DMS53 (cell line): Measurements from ENCODE around the gene PGA3.
"Not testable (repeated sequence)": the region's sequence is repeated elsewhere in the genome, so short reads cannot be mapped to it uniquely, and the experiment has no call there.

Experiments used
- DNase-seq: peaks from one replicate; lab custom pipeline; 2025; lab: John Stamatoyannopoulos, UW

PGA3 gene

DNA sequence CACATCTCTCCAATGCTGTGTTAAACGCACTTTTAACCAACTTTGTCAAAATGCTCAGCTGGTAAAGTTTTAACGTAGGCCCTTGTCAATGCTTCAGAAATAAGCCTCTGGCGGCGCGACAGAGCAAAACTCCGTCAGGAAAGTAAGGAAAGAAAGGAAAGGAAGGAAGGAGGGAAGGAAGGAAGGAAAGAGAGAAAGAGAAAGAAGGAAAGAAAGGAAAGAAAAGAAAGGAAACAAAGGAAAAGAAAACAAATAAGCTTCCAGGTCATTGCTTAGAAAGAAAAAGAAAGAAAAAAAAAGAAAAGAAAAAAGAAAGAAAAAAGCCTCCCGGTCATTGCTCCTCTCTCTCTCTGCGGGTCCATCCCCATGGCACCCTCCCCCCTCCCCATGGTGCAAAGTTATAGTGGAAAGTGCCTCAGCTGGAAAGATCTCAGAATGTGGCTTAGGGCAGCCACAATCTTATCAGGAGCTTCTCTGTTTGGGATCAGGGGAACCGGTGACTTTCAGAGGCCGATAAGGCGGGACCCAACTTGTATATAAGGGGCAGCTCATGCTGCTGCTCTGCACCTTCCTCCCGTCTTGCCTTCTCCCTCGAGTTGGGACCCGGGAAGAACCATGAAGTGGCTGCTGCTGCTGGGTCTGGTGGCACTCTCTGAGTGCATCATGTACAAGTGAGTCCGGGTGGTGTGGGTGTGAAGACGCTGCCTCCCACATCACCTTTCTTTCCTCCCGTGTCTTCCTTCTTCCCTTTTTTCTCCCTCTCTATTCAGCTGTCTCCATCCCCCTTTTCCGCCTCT is at the start of gene PGA3:
TSS of gene PGA3 (plus strand) at position 566 of the 797 bp plus-strand sequence. CDS start at position 616, 50 bp downstream.
- DNase-seq = not testable (repeated sequence)

DNA sequence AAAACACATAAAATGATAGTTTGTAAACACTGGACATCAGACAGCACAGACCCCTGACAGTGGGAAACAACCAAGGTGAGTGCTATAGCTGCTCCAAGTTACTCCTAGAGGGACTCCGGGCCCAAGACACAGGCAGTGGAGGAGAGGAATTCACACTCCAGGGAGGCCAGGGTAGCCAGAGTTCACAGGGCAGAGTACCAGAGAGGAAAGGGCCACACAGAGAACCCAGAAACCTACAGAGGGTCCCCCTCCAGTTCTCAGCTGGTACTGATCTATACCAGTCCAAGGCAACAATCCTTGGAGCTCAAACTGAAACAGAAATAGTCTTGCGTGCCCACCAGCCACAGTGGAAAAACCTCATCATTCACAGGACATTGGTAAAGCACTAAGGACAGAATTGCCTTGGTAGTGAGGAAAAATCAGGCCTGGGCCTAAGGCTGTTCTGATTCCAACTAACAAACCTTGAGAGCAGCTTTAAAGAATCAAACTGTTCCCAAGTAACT is 49.7 kb upstream of the PGA3 start:
- no peak for DNase-seq

DNA sequence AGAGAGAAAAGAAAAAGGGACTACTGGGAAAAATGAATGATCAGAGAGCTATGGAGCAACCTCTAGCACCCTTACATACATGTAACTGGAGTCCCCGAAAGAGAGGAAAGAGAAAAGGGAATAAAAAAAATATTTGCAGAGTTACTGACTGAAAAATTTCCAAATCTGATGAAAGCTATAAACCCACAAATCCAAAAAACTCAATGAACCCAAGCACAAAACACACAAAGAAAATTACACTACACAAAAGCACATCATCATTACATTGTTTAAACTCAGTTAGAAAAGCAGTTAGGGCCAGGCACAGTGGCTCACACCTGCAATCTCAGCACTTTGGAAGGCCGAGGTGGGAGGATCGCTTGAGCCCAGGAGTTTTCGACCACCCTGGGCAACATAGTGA is 48.8 kb upstream of the PGA3 start:
- DNase-seq = no peak

DNA sequence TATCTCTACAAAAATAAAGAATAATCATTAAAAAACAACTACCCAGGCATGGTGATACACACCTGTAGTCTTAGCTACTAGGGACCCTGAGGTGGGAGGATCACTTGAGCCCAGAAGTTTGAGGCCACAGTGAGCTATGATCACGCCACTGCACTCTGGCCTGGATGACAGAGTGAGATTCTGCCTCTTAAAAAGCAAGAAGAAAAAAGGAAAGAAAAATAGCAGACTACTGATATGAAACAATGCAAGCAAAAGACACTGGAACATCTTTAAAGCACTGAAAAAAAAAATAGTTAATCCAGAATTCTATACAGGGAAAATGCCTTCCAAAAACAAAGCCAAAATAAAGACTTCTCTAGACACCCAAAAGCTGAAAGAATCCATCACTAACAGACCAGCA is 48.0 kb upstream of the PGA3 start:
- DNase-seq = no peak

DNA sequence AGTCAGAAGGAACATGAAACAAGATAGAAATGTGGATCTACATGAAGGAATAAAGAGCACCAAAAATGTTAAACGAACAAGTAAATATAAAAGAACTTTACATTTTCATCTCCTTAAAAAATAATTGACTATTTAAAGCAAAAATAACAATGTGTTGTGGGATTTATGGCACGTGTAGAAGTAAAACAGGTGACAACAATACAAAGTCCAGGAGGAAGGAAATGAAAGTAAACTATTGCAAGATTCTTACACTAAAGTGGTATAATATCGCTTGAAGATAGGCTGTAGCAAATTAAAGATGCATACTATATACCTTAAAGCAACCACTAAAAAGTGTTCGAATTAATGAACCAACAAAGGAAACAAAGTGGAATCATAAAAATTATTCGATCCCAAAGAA is 47.6 kb upstream of the PGA3 start:
- DNase-seq = no peak

GRCh38 chr11:61157743-61158142 is 45.6 kb upstream of the PGA3 start:
- DNase-seq = no peak

DNA sequence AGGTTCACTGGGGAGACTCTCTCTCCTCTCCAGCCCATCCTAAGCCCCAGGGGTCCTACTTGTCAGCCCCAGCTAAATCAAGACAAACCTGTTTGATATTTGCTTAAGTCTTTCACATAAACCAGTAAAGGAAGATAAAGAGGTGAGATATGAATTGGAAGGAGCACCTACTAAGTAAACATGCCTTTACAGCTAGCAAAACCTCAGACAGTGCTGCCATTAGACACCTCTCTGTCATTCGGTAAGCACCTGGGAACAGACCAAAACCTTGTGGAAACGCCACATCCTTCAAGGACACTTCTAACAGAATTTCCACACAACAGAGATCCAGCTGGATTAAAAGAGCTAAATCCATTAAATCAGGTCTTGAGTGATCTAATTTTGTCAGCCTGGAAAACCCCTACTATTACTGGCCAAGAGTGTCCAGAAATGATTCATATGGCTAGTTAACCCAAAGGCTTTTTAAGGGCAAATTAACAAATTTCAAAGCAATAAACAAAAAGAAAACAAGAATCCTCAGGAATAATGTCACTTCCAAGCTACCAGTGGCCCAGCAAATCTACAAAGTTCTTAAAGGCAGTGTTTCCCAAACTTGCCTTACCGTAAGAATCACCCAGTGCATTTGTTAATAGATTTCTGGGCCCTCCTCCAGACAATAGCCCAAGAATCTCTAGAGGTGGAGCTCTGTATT is 44.5 kb upstream of the PGA3 start:
- DNase-seq = peak; percentile 53

DNA sequence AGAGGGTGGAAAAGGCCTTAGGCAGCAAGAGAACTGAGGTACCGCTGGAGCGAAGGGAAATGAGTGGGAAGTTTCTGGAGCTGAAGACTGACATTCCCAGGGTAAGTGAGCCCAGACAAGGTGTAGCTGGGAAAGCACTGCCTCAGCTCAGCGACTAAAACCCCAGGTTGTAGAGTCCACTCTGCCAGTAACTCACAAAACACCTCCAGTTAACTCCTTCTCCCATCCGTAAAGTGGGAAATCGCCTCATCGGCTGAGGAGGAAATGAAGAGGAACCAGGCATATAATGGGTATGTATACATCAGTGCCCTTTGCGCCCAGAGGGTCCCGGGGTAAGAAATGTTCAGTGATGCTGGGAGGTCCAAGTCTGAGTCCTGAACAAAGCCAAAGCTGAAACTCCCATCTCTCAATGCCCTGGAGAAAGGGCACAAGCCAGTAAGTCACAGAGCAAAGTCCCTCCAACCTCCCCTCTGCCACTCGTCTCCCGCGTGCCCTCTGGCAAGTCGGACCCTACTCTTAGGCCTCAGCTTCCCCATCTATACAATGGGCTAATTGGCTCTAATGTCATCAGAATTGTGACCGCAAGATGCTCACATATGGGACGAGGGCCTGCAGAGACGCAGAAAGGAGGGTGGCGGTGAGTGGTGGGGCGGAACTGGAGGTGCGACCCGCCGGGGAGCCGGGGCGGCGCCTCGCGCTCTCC is 42.7 kb upstream of the PGA3 start:
- peak; percentile 57 for DNase-seq

DNA sequence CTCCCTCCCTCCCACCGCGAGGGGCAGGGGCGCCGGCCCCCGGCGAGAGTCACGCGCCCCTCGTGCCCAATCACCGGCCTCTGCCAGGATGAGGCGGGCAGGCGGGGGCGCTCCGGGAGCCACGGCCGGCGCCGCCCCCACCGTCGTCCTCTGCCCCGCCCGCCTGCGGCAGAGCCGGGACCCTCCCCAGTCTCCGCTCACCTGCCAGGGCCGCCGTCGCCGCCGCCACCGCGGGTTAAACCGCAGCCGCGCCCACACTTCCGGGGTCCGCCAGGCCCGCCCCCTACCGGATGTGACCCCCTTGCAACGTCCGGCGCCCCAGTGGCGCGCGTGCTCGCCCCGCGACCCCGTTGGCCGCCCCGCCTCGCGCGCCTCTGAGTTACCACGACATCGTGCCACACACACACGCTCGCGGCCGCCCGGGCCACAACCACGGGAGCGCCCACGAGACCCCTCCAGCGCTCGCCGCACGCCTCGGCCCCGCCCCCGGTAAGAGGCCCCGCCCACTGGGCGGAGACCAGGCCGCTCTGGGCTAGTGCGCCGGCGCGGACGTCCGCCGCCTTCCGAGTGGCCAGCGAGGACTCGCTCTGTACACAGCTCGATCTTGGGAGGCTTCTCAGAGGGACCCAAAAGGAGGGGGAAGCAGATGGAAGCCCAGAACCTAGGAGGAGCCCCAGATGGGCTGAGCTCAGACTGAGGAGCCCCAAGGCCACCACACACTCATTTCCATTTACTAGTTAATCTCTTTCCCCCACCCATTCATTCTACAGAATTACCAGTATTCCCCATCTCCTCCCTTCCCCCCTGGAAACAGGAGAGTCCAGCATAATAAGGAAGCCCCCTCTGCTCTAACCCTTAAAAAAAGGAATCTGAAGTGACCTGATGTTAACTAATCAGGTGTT is 41.9 kb upstream of the PGA3 start, which contains the start of gene VPS37C:
TSS of gene VPS37C (minus strand) at position 237 of the 902 bp plus-strand sequence. CDS start 22,597 bp downstream, outside the sequence.
- peak; percentile 97 for DNase-seq

DNA sequence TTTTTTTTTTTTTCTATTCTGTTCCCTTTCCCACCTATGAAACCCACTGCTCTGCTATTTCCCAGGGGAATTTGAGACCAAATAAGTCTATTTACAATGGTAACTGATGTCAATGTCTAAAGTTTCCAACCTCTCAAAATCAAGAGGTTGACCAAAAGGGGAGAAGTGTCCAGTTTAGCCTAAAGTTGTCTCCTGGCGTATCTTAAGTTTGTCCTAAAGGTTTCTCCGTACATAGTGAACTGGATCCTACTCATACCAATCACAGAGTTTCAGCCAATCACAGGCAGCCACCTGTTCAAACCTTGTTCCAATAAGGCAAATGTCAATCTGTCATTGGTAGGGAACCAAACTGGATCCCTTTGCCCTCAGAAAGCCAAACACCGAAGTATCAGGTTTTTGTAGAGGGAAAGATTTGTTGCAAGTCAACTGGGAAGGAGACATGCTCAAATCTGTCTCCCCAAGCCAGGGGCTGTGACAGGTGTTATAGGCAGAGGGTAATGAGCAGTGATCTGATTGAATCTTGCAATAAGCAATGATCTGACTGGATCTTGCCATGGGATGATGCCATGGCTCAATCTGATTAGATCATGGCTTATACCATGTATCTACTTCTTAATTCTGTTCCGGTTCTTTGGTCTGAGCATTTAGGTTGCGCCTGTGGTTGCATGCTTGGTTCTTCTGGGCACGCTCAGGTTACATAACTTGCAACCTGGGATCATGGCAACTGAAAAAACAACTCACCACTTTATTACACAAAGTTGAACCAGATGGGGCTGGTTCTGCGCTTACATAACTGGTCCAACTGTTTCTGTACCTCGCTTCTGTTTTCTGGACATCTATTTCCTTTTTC is 41.0 kb upstream of the PGA3 start:
- DNase-seq = peak; percentile 61

GRCh38 chr11:61163021-61163420 is 40.3 kb upstream of the PGA3 start:
- DNase-seq = no peak

DNA sequence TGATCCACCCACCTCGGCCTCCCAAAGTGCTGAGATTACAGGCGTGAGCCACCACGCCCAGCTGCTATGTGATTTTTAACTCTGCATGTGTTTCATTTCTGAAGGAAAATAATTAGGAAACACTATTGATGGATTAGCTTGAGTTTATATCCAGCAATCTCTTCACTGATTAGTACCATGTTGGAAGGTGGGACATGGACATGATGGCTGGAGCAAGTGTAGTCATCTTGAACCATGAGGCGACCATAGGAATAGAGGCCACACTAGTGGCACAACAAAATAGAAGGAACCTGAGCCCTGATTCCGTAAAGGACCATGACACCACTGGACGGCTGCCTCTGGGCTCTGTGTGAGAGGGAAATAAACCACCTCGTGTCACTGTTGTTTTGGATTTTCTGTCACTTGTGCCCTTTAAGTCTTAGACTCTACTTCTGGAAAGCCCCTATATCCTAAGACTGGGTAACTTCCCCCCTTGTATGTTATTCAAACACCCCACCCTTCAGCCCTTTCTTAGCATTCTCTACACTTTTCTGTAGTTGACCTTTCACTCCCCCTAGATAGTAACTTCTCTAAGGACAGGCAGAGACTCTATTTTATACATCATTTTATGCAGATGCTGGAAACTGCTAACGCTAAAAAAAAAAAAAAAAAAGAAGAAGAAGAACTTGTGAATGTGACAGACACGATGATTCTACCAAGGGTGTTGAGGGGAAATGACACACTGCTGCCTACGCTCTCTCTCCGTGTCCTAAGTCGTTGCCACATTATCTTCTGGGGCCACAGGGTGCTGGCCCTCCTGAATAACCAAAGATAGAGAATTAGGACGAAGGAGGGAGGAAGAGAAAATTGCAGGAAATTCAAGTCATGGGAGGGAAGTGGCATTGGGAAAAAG is 39.4 kb upstream of the PGA3 start:
- DNase-seq = no peak

GRCh38 chr11:61164606-61165424 is 38.5 kb upstream of the PGA3 start:
- peak; percentile 95 for DNase-seq

- not testable (repeated sequence) for DNase-seq
These were observed 37.5 kb upstream of the PGA3 start for GRCh38 chr11:61165785-61166184.

GRCh38 chr11:61166331-61166730 is 37.0 kb upstream of the PGA3 start:
- not testable (repeated sequence) for DNase-seq

- no peak for DNase-seq
These were observed 35.1 kb upstream of the PGA3 start for GRCh38 chr11:61168042-61168688.

DNA sequence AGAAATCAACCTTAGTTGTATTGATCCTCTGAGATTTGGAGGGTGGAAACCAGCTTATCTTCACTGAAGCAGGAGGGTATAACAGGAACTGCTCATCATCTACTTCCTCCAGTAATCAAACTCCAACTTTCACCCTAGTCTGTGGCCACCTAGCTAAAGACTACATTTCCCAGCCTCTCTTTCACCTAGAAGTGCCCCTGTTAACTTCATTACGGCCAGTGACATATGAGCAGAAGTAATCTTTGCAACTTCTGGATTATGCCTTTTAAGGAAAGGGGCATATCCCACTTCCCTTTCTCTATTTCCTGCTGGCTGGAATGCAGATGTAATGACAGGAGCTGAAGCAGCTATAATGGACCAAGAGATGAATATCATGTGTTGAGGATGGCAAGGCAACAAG is 34.5 kb upstream of the PGA3 start:
- no peak for DNase-seq

GRCh38 chr11:61170566-61170965 is 32.7 kb upstream of the PGA3 start:
- DNase-seq = no peak
